OCI-LY1 (cell line): ENCODE measurements around the gene THAP4.

Experiments used
- H2AFZ ChIP-seq: fragments of 200-600 bp; sonication (generic), shearing (Covaris generic); 2 replicates; pipeline ENCODE4 v1.6.0; 2014; ENCODE audit warnings: antibody characterized with exemption, mild to moderate bottlenecking, low read length
- H3F3A ChIP-seq: fragments of 200-600 bp; sonication (generic), shearing (Covaris generic); 2 replicates; pipeline ENCODE4 v1.6.0; 2014; ENCODE audit warnings: mild to moderate bottlenecking, antibody characterized with exemption, low read length, moderate library complexity; ENCODE audit not compliant: insufficient read depth
- H3K27ac ChIP-seq: fragments of 200-600 bp; sonication (generic); 2 replicates; pipeline ENCODE4 v1.5.1; 2014; ENCODE audit warnings: low read length, mixed run types, mild to moderate bottlenecking, low read depth; ENCODE audit not compliant: poor library complexity, severe bottlenecking
- H3K27me3 ChIP-seq: fragments of 200-600 bp; sonication (generic); 2 replicates; pipeline ENCODE4 v1.6.0; 2014; ENCODE audit warnings: antibody characterized with exemption, mild to moderate bottlenecking, low read length, moderate library complexity; ENCODE audit not compliant: insufficient read depth
- H3K36me3 ChIP-seq: fragments of 200-600 bp; sonication (generic); 2 replicates; pipeline ENCODE4 v1.6.1; 2014; ENCODE audit warnings: mild to moderate bottlenecking, antibody characterized with exemption, low read length, moderate library complexity, mixed read lengths; ENCODE audit not compliant: insufficient read depth
- H3K4me1 ChIP-seq: fragments of 200-600 bp; sonication (generic); 2 replicates; pipeline ENCODE4 v1.5.1; 2014; ENCODE audit warnings: mild to moderate bottlenecking, low read length, moderate library complexity; ENCODE audit not compliant: insufficient read depth, severe bottlenecking
- H3K4me2 ChIP-seq: fragments of 200-600 bp; sonication (generic), shearing (Covaris generic); 2 replicates; pipeline ENCODE4 v1.6.1; 2014; ENCODE audit warnings: low read length
- H3K4me3 ChIP-seq: fragments of 200-600 bp; sonication (generic); 2 replicates; pipeline ENCODE4 v1.5.1; 2014; ENCODE audit warnings: low read length, low read depth, mild to moderate bottlenecking, mixed read lengths; ENCODE audit not compliant: poor library complexity, severe bottlenecking
- H3K79me2 ChIP-seq: fragments of 200-600 bp; shearing (Covaris generic); 2 replicates; pipeline ENCODE4 v1.6.1; 2016; ENCODE audit warnings: mixed run types, low read length, mixed read lengths; ENCODE audit not compliant: insufficient read depth
- H3K9ac ChIP-seq: fragments of 200-600 bp; sonication (generic), shearing (Covaris generic); 2 replicates; pipeline ENCODE4 v1.6.1; 2014; ENCODE audit warnings: mild to moderate bottlenecking, low read length, mixed read lengths
- H3K9me2 ChIP-seq: fragments of 200-600 bp; sonication (generic), shearing (Covaris generic); 2 replicates; pipeline ENCODE4 v1.6.1; 2014; ENCODE audit warnings: low read depth, mild to moderate bottlenecking, low read length, mixed read lengths
- H3K9me3 ChIP-seq: fragments of 200-600 bp; shearing (Covaris generic); 2 replicates; pipeline ENCODE4 v1.6.1; 2014; ENCODE audit warnings: low read length, mixed read lengths
- H4K20me1 ChIP-seq: fragments of 200-600 bp; sonication (generic), shearing (Covaris generic); 2 replicates; pipeline ENCODE4 v1.6.0; 2016; ENCODE audit warnings: mild to moderate bottlenecking, low read length; ENCODE audit not compliant: insufficient read depth
- EZH2 ChIP-seq: fragments of 200-600 bp; sonication (generic), shearing (Covaris generic); IDR thresholded peaks from 2 replicates; pipeline ENCODE4 v1.8.0; 2017; ENCODE audit warnings: borderline replicate concordance, mixed run types, mild to moderate bottlenecking, antibody characterized with exemption, low read length, moderate library complexity, mixed read lengths
- TF ChIP-seq, protein P1 (sequence below): fragments of 200-600 bp; sonication (generic), shearing (Covaris generic); IDR thresholded peaks from 2 replicates; pipeline ENCODE4 v1.5.1; 2017; ENCODE audit warnings: mild to moderate bottlenecking, antibody characterized with exemption, low read length, moderate library complexity, mixed read lengths

THAP4 gene

DNA sequence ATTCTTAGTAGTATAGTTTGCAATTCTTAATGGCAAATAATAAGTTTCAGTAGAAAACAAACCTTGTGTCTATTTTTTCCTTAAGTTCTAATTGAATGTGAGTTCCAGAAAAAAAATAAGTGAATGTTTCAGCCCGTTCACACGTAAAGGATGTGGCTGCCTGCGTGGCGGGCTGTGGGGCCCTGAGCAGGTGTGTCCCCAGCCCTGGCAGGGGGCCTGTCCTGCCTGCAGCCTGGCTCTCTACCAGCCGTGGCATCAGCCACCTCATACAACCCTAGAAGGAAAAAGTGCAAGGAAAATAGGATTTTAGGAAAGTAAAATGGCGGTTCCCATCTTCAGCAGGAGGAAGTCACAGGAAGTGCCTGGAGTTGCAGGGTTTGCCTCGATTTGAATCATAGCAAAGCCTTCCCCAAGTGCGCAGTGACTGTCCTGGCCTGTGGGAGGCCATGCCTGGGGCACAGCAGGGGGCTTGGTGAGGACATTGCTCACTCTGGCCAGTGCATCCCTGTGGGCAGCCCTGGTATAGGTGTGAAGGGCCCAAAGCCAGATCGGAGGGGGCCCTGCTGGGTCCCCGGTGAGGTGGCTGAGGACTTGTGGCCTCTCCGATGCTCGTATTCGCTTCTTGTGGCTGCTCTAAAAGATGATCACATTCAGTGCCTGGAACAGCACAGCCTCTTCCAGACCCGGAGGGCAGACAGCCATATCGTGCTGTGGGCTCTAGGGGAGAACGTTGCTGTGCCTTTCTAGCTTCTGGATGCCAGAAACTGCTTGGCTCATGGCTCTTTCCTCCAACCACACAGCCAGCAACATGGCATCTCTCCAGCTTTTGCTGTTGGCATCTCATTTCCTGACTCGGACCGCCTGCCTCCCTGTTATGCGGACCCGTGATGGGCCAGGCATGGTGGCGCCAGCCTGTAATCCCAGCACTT is 37.1 kb upstream of the THAP4 start:
- TF ChIP-seq, protein P1, sequence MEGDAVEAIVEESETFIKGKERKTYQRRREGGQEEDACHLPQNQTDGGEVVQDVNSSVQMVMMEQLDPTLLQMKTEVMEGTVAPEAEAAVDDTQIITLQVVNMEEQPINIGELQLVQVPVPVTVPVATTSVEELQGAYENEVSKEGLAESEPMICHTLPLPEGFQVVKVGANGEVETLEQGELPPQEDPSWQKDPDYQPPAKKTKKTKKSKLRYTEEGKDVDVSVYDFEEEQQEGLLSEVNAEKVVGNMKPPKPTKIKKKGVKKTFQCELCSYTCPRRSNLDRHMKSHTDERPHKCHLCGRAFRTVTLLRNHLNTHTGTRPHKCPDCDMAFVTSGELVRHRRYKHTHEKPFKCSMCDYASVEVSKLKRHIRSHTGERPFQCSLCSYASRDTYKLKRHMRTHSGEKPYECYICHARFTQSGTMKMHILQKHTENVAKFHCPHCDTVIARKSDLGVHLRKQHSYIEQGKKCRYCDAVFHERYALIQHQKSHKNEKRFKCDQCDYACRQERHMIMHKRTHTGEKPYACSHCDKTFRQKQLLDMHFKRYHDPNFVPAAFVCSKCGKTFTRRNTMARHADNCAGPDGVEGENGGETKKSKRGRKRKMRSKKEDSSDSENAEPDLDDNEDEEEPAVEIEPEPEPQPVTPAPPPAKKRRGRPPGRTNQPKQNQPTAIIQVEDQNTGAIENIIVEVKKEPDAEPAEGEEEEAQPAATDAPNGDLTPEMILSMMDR, result no peak
- no peak for TF ChIP-seq EZH2
- Histone ChIP-seq H3K9me2 (no peaks in the 10 kb centered on the region), H3K27me3 (no peaks in the 10 kb centered on the region), H3K4me1 (no peaks in the 10 kb centered on the region), H3K9ac (no peak overlapping the region), H3K4me3 (no peak overlapping the region), H4K20me1 (no peaks in the 10 kb centered on the region), H2AFZ (no peak overlapping the region), H3K79me2 (no peaks in the 10 kb centered on the region), H3K4me2 (no peak overlapping the region), H3K36me3 (peaks cover 81% of the 10 kb centered on the region), H3F3A (no peaks in the 10 kb centered on the region), H3K9me3 (no peaks in the 10 kb centered on the region), H3K27ac (no peak overlapping the region)

DNA sequence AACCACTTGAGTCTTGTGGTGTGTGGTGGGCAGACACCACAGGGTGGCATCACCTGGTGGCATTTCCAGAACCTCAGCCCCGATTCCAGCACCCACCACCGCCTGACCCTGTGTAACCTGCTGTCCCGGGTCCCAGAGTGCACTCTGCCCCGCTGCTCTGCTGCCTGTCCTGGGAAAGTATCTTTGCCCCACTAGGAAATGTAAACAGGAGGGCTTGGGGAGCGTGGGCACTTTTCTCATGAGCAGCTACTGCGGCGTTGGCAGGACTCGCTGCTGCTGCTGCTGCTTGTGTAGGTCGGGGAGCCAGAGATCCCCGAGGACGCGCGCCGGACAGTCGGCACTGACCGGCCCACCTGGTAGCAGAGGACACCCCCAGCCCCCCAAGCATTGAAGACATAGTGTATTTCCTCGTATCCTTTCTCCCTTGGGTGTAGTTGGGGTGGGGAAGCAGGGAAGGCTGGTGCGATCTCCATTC is 36.3 kb upstream of the THAP4 start:
- Histone ChIP-seq H2AFZ (no peak overlapping the region), H3K9ac (no peak overlapping the region), H3K36me3 (peaks cover 81% of the 10 kb centered on the region), H3K9me3 (no peaks in the 10 kb centered on the region), H3K79me2 (no peaks in the 10 kb centered on the region), H3K4me2 (no peak overlapping the region), H3K27ac (no peak overlapping the region), H4K20me1 (no peaks in the 10 kb centered on the region), H3K9me2 (no peaks in the 10 kb centered on the region), H3F3A (no peaks in the 10 kb centered on the region), H3K4me1 (no peaks in the 10 kb centered on the region), H3K4me3 (no peak overlapping the region), H3K27me3 (no peaks in the 10 kb centered on the region)
- TF ChIP-seq EZH2, result no peak
- TF ChIP-seq, protein P1, result no peak

DNA sequence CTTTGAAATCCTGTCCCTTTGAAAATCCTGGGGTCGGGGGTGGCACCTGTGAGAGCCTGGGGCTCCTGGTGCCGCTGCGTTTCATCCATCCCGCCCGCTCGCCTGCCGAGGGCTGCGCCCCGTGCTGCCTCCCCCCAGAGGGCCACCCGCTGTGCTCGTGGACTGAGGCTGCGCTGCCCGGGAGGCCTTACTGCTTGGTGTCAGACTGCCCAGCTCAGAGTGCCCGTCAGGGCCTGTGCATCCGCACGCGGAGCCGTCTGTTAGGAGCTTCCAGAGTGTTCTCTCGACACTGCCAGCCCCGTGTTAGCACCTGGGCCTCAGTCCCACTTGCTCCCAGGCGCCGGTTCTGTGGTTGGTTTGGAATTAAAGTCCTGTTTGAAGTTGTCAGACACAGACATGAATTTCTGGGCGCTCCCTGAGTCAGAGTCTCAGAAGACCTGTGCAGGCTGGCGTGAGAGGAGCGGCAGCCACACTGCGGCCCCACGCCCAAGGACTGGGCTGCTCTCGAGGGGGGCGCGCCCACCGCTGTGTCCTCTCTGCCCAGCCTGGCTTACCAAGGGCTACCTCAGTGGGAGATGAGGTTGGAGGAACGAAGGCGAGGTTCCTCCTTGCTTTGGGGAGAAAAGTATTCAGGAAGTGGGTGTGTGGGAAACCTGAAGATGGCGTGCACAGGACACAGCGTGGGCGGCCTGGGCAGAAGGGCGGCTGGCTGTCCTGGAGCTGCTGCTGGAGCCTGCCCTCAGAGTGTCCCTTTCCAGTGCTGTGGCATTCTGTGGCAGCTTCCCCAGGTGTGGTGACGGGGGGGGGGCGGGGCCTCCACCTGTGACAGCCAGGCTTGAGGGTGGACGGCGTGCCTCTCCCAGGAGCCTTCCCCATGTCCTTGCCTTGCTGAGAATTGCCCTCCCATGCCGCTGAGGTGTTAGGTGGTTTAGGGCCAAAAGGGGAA is 35.6 kb upstream of the THAP4 start:
- no peaks in the 10 kb centered on the region for H3F3A ChIP-seq
- no peak for TF ChIP-seq EZH2
- TF ChIP-seq, protein P1, result no peak
- H3K4me2 ChIP-seq, result no peak overlapping the region
- H4K20me1 ChIP-seq, result no peaks in the 10 kb centered on the region
- no peaks in the 10 kb centered on the region for H3K27me3 ChIP-seq
- H3K36me3 ChIP-seq, result peaks cover 82% of the 10 kb centered on the region
- H3K79me2 ChIP-seq, result no peaks in the 10 kb centered on the region
- H3K9ac ChIP-seq, result no peak overlapping the region
- no peak overlapping the region for H3K27ac ChIP-seq
- H3K4me3 ChIP-seq, result no peak overlapping the region
- no peaks in the 10 kb centered on the region for H3K9me3 ChIP-seq
- no peaks in the 10 kb centered on the region for H3K4me1 ChIP-seq
- H2AFZ ChIP-seq, result no peak overlapping the region
- no peaks in the 10 kb centered on the region for H3K9me2 ChIP-seq
